ENCODE results near the gene ZCCHC24. TPM values are rescaled to one million over a fixed set of nuclear protein-coding genes. Genes with fewer than 3 reads are reported as not detected.

ZCCHC24 gene
- polyA plus RNA-seq, 4 donors, result 0.89 to 13.0 (median 11.4) TPM

DNA sequence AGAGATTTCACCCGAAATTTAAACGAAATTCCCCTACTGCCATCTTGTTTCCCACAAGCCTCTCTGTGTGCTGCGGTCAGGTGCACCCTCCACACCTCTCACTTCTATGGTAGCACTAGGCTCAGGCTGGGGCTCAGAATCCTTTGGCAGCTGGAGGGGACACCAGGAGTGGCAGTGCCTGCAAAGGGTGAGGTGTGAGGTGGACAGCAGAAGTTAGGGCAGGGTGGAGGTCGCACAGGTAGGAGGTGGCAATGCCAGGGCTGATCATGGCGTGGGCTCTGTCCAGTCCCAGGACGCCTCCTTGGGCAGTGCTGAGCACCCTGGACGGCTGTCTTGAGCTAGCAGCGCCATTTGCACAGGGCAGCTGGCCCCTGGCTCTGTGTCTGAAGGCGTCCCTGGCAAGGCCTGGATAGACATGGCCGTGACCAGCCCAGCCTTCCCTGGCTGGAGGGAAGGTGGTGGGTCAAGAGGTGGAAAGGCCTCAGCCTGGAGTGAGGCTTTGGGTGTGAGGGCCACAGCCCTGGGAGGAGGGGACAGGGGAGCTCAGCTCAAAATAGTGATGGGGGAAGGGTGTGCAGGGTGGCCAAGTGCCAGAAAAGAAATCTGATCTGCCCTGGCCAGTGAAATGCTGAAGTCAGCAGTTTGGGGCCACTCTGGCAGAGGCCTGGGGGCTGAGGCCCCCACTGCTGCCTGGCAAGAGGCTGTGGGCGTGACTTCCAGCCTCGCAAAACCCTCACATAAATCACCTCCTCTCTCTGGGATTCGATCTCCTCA is 40.0 kb downstream of the ZCCHC24 start:
- no peak for FAIRE-seq
- no peak for DNase-seq
- Histone ChIP-seq H3K36me3 (ENCODE audit: control insufficient read depth in 3 of 3, insufficient read depth in 2 of 3, low read depth in 1 of 3, low read length in 3 of 3) (peaks cover 0 to 24% (median 0%) of the 10 kb centered on the region in 3 donors), H3K4me1 (ENCODE audit: control insufficient read depth in 3 of 3, insufficient read depth in 2 of 3, low read depth in 1 of 3, low read length in 2 of 3) (peaks cover 0 to 40% (median 8%) of the 10 kb centered on the region in 3 donors), H3K9me3 (ENCODE audit: control insufficient read depth in 2 of 2, insufficient read depth in 1 of 2, low read depth in 1 of 2, low read length in 1 of 2) (no peaks in the 10 kb centered on the region), H3K27ac (ENCODE audit: low read depth in 1 of 3, low read length in 2 of 3) (no peak overlapping the region), H3K27me3 (ENCODE audit: control insufficient read depth in 3 of 3, insufficient read depth in 3 of 3, low read length in 3 of 3) (no peaks in the 10 kb centered on the region), H3K4me3 (ENCODE audit: low read depth in 1 of 3, low read length in 3 of 3) (no peak overlapping the region)
- WGBS, 3 donors, result 67 to 81% (median 79%) methylated on average over 13 of the region's 13 CpGs

DNA sequence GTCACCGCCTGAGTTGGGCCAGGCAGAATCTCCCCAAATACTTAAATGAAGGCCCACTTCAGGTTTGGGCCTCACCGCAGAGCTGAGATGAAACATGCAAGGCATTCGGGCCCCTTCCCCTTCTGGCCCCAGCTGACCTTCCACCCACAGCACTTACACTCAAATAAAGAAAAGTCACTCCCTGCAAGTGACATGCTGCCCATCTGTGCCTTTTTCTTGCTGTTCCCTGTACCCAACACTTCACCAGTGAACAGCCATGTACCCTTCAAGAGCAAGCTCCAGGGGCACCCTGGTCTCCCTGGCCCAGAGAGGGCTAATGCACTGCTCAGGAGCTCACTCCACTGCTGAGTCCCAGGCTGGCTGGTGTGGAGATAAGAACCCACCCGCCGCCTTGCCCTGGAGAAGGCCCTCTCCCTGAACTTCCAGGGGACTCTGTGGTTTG is 40.7 kb downstream of the ZCCHC24 start:
- 69 to 85% (median 74%) methylated on average over 5 of the region's 5 CpGs for WGBS, 3 donors
- Histone ChIP-seq H3K27me3 (ENCODE audit: control insufficient read depth in 3 of 3, insufficient read depth in 3 of 3, low read length in 3 of 3) (no peaks in the 10 kb centered on the region), H3K4me3 (ENCODE audit: low read depth in 1 of 3, low read length in 3 of 3) (no peak overlapping the region), H3K36me3 (ENCODE audit: control insufficient read depth in 3 of 3, insufficient read depth in 2 of 3, low read depth in 1 of 3, low read length in 3 of 3) (peaks cover 0 to 24% (median 0%) of the 10 kb centered on the region in 3 donors), H3K4me1 (ENCODE audit: control insufficient read depth in 3 of 3, insufficient read depth in 2 of 3, low read depth in 1 of 3, low read length in 2 of 3) (peaks cover 0 to 44% (median 8%) of the 10 kb centered on the region in 3 donors), H3K9me3 (ENCODE audit: control insufficient read depth in 2 of 2, insufficient read depth in 1 of 2, low read depth in 1 of 2, low read length in 1 of 2) (no peaks in the 10 kb centered on the region), H3K27ac (ENCODE audit: low read depth in 1 of 3, low read length in 2 of 3) (peak overlapping the region in 1 of 3 donors; percentile 22)
- DNase-seq (no peak), FAIRE-seq (no peak)

DNA sequence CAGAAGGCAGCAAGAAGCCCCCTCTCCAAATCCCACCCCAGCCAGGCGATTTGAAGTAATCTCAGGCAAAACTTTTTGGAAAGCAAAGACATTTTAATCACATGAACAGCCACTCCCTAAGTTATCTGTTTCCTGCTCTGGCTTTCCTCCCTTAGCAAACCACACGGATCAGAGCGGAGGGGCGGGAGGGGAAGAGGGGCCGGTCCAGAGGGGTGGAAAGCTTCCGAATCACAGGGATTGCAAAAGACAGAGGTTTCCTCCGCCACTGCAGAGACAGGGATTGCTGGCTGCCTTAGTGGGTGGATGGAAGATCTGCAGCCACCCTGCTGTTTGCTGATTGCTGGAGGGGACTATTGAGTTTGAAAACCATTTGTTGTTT is 41.2 kb downstream of the ZCCHC24 start:
- FAIRE-seq (no peak), DNase-seq (no peak)
- 25 to 45% (median 29%) methylated on average over 6 to 7 of the region's 7 CpGs for WGBS, 3 donors
- peaks cover 0 to 23% (median 0%) of the 10 kb centered on the region in 3 donors for H3K36me3 ChIP-seq (ENCODE audit: control insufficient read depth in 3 of 3, insufficient read depth in 2 of 3, low read depth in 1 of 3, low read length in 3 of 3)
- H3K27ac ChIP-seq (ENCODE audit: low read depth in 1 of 3, low read length in 2 of 3), result peak overlapping the region in 2 of 3 donors; percentile 66 to 72
- no peaks in the 10 kb centered on the region for H3K9me3 ChIP-seq (ENCODE audit: control insufficient read depth in 2 of 2, insufficient read depth in 1 of 2, low read depth in 1 of 2, low read length in 1 of 2)
- peaks cover 0 to 49% (median 8%) of the 10 kb centered on the region in 3 donors for H3K4me1 ChIP-seq (ENCODE audit: control insufficient read depth in 3 of 3, insufficient read depth in 2 of 3, low read depth in 1 of 3, low read length in 2 of 3)
- H3K27me3 ChIP-seq (ENCODE audit: control insufficient read depth in 3 of 3, insufficient read depth in 3 of 3, low read length in 3 of 3), result no peaks in the 10 kb centered on the region
- no peak overlapping the region for H3K4me3 ChIP-seq (ENCODE audit: low read depth in 1 of 3, low read length in 3 of 3)

DNA sequence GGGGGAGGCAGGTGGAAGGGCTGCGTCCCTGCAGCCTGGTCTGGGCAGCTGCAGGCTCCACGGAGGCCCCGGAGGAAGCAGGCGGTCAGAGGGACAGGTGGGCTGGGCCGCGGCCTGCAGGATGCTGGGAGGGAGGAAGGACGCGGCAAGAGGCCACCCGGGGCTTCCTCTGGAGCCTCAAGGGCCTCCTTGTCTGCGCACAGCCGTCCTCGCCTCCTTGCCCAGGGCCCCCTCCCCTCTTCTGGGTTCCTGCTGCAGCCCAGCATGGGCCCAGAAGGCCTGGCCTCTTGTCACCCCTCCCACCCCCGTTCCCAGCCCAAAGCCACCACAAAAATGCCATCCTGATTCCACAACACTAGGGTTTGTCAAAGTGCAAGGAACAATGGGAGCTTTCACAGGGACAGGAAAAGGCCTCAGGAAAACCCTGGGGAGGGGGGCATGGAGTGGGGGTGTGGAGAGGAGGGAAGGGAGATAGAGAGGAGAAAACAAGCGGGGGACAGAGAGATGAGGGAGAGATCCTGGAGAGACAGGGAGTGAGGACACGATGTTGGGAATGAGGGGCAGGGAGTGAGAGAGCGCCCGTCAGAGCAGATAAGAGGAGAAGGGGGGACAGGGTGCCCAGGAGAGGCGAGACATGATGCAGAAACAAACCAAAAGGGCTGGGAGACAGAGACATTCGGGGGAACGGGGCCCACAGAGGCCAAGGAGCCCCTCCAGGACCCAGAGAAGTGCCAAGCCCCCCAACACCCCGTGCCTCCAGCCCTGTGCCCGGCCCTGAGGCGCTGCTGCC is 41.8 kb downstream of the ZCCHC24 start:
- DNase-seq (no peak), FAIRE-seq (no peak)
- no peaks in the 10 kb centered on the region for H3K27me3 ChIP-seq (ENCODE audit: control insufficient read depth in 3 of 3, insufficient read depth in 3 of 3, low read length in 3 of 3)
- H3K4me3 ChIP-seq (ENCODE audit: low read depth in 1 of 3, low read length in 3 of 3), result no peak overlapping the region
- H3K36me3 ChIP-seq (ENCODE audit: control insufficient read depth in 3 of 3, insufficient read depth in 2 of 3, low read depth in 1 of 3, low read length in 3 of 3), result peaks cover 0 to 25% (median 0%) of the 10 kb centered on the region in 3 donors
- 46 to 72% (median 70%) methylated on average over 17 to 23 of the region's 23 CpGs for WGBS, 3 donors
- peaks cover 0 to 54% (median 8%) of the 10 kb centered on the region in 3 donors for H3K4me1 ChIP-seq (ENCODE audit: control insufficient read depth in 3 of 3, insufficient read depth in 2 of 3, low read depth in 1 of 3, low read length in 2 of 3)
- no peaks in the 10 kb centered on the region for H3K9me3 ChIP-seq (ENCODE audit: control insufficient read depth in 2 of 2, insufficient read depth in 1 of 2, low read depth in 1 of 2, low read length in 1 of 2)
- H3K27ac ChIP-seq (ENCODE audit: low read depth in 1 of 3, low read length in 2 of 3), result peak overlapping the region in 2 of 3 donors; percentile 66 to 72

DNA sequence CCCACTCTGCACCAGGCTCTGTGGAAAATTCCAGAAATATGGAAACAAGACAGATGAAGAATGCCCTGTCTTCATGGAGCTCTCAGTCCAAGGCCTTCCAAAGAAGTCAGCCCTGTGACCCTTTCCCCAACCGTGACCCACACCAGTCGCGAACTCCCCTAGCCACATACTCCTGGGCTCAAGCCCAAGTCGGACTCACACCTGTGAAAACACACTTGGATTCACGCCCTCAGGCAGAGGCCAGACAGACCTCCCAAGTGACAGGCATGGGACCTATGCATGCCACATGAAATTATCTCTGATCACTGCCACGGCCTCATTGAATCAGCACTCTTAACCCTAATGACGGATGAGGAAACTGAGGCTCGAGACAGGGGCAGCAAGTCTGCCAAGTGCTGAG is 42.5 kb downstream of the ZCCHC24 start:
- FAIRE-seq, result no peak
- DNase-seq, result no peak
- H3K4me1 ChIP-seq (ENCODE audit: control insufficient read depth in 3 of 3, insufficient read depth in 2 of 3, low read depth in 1 of 3, low read length in 2 of 3), result peaks cover 0 to 58% (median 8%) of the 10 kb centered on the region in 3 donors
- no peak overlapping the region for H3K4me3 ChIP-seq (ENCODE audit: low read depth in 1 of 3, low read length in 3 of 3)
- H3K9me3 ChIP-seq (ENCODE audit: control insufficient read depth in 2 of 2, insufficient read depth in 1 of 2, low read depth in 1 of 2, low read length in 1 of 2), result no peaks in the 10 kb centered on the region
- H3K27me3 ChIP-seq (ENCODE audit: control insufficient read depth in 3 of 3, insufficient read depth in 3 of 3, low read length in 3 of 3), result no peaks in the 10 kb centered on the region
- H3K36me3 ChIP-seq (ENCODE audit: control insufficient read depth in 3 of 3, insufficient read depth in 2 of 3, low read depth in 1 of 3, low read length in 3 of 3), result peaks cover 0 to 24% (median 0%) of the 10 kb centered on the region in 3 donors
- peak overlapping the region in 1 of 3 donors; percentile 72 for H3K27ac ChIP-seq (ENCODE audit: low read depth in 1 of 3, low read length in 2 of 3)
- WGBS, 3 donors, result 65 to 73% (median 65%) methylated on average over 8 of the region's 8 CpGs

DNA sequence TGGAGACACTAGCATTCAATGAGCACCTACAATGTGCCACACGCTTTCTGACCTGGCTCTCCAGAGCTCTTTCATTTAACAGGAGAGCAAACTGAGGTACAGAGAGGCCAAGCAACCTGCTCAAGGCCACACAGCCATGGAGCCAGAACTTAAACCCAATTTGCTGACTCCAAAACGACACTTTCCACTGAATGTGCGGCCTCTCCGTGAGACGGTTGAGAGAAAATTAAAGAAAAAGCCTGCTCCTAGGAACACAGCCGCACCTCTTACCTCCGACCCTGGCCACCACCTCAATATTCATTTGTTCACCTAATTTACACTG is 42.8 kb downstream of the ZCCHC24 start:
- peaks cover 0 to 57% (median 8%) of the 10 kb centered on the region in 3 donors for H3K4me1 ChIP-seq (ENCODE audit: control insufficient read depth in 3 of 3, insufficient read depth in 2 of 3, low read depth in 1 of 3, low read length in 2 of 3)
- FAIRE-seq (no peak), DNase-seq (no peak)
- H3K27me3 ChIP-seq (ENCODE audit: control insufficient read depth in 3 of 3, insufficient read depth in 3 of 3, low read length in 3 of 3), result no peaks in the 10 kb centered on the region
- no peak overlapping the region for H3K4me3 ChIP-seq (ENCODE audit: low read depth in 1 of 3, low read length in 3 of 3)
- H3K36me3 ChIP-seq (ENCODE audit: control insufficient read depth in 3 of 3, insufficient read depth in 2 of 3, low read depth in 1 of 3, low read length in 3 of 3), result peaks cover 0 to 22% (median 0%) of the 10 kb centered on the region in 3 donors
- WGBS, 3 donors, result 90 to 96% (median 94%) methylated on average over 7 of the region's 7 CpGs
- H3K9me3 ChIP-seq (ENCODE audit: control insufficient read depth in 2 of 2, insufficient read depth in 1 of 2, low read depth in 1 of 2, low read length in 1 of 2), result no peaks in the 10 kb centered on the region
- peak overlapping the region in 1 of 3 donors; percentile 15 for H3K27ac ChIP-seq (ENCODE audit: low read depth in 1 of 3, low read length in 2 of 3)

DNA sequence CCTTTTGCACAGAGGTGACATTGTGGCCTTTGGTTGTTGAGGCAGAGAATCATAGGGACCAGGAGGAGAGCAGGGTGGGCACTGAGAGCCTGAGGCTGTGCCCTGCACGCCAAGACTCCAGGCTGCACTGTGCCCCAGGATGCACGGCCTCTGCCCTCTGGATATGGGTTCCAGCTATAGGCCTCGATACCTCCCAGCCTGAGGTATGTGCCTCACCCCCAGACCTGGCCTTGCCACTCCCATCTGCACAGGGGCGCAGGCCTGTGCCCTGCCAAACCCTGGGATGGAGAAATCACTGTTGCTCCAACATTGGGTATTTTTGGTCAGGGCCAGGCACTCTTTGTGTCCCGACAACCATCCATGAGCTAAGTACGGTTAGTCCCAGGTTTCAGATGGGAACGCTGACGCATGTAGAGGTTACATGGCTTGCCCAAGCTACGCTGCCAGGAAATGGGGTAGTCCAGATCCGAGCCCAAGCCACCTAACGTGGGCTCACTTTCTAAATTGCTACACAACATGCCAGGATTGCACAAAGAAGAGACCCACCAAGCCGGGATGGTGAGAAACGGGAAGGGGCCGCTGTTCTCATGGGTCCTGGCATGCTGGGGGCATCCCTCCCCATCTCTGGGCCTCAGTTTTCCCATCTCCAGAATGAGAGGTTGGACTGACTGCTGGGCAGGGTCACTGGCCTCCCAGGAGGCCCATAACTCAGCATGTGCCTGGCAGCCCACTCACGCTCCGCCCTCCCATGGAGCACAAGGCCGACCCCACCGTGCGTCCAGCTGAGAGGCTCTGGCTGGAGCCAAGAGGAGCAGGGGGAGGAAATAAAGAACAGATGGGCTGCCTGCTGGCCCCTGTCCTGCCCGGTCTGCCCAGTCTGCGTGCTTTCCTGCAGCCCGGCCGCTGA is 44.2 kb downstream of the ZCCHC24 start:
- no peaks in the 10 kb centered on the region for H3K27me3 ChIP-seq (ENCODE audit: control insufficient read depth in 3 of 3, insufficient read depth in 3 of 3, low read length in 3 of 3)
- DNase-seq (no peak), FAIRE-seq (no peak)
- H3K27ac ChIP-seq (ENCODE audit: low read depth in 1 of 3, low read length in 2 of 3), result peak overlapping the region in 1 of 3 donors; percentile 61
- H3K4me1 ChIP-seq (ENCODE audit: control insufficient read depth in 3 of 3, insufficient read depth in 2 of 3, low read depth in 1 of 3, low read length in 2 of 3), result peaks cover 0 to 48% (median 8%) of the 10 kb centered on the region in 3 donors
- 68 to 92% (median 84%) methylated on average over 23 of the region's 23 CpGs for WGBS, 3 donors
- H3K36me3 ChIP-seq (ENCODE audit: control insufficient read depth in 3 of 3, insufficient read depth in 2 of 3, low read depth in 1 of 3, low read length in 3 of 3), result peaks cover 0 to 19% (median 0%) of the 10 kb centered on the region in 3 donors
- no peaks in the 10 kb centered on the region for H3K9me3 ChIP-seq (ENCODE audit: control insufficient read depth in 2 of 2, insufficient read depth in 1 of 2, low read depth in 1 of 2, low read length in 1 of 2)
- H3K4me3 ChIP-seq (ENCODE audit: low read depth in 1 of 3, low read length in 3 of 3), result no peak overlapping the region

Measured in small intestine (tissue), 7 donors.